ENCODE results near the gene COG5.

Gene COG5

DNA sequence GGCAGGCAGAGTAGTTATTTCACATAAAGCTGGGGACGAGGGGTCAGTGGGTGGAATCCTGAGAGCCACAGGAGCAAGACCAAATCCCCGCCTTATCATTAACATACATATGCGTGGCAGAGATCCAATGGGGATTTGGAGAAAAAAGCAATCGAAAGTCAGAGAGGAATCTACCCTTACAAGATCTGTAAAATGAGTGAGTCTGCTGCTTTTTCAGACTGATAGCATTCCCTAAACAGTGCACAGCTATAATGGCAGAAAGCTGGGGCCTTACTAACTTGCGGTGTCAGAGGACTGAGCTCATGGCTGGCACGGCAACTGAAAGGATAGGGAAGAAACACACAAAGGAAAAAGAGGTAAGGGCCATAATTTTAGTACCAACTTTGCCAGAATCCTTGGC, 68.8 kb downstream of the COG5 start:
- TF ChIP-seq POLR2AphosphoS5 (IDR thresholded peaks at IDR 0.05; ENCODE audit: low read depth, low read length) (no peak), TAF1 (IDR thresholded peaks at IDR 0.05; ENCODE audit: borderline replicate concordance, insufficient read depth, low read length) (no peak), FOXP2 (optimal IDR thresholded peaks at IDR 0.05; ENCODE audit: borderline replicate concordance, extremely low read depth, extremely low read length, insufficient read depth) (no peak), SIN3A (IDR thresholded peaks at IDR 0.05; ENCODE audit: borderline replicate concordance, insufficient read depth, low read length) (no peak)
- TF ChIP-seq, protein P1, sequence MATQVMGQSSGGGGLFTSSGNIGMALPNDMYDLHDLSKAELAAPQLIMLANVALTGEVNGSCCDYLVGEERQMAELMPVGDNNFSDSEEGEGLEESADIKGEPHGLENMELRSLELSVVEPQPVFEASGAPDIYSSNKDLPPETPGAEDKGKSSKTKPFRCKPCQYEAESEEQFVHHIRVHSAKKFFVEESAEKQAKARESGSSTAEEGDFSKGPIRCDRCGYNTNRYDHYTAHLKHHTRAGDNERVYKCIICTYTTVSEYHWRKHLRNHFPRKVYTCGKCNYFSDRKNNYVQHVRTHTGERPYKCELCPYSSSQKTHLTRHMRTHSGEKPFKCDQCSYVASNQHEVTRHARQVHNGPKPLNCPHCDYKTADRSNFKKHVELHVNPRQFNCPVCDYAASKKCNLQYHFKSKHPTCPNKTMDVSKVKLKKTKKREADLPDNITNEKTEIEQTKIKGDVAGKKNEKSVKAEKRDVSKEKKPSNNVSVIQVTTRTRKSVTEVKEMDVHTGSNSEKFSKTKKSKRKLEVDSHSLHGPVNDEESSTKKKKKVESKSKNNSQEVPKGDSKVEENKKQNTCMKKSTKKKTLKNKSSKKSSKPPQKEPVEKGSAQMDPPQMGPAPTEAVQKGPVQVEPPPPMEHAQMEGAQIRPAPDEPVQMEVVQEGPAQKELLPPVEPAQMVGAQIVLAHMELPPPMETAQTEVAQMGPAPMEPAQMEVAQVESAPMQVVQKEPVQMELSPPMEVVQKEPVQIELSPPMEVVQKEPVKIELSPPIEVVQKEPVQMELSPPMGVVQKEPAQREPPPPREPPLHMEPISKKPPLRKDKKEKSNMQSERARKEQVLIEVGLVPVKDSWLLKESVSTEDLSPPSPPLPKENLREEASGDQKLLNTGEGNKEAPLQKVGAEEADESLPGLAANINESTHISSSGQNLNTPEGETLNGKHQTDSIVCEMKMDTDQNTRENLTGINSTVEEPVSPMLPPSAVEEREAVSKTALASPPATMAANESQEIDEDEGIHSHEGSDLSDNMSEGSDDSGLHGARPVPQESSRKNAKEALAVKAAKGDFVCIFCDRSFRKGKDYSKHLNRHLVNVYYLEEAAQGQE (IDR thresholded peaks at IDR 0.05; ENCODE audit: insufficient read depth in 1 of 2, low read depth in 2 of 2, low read length in 2 of 2) = no peak

DNA sequence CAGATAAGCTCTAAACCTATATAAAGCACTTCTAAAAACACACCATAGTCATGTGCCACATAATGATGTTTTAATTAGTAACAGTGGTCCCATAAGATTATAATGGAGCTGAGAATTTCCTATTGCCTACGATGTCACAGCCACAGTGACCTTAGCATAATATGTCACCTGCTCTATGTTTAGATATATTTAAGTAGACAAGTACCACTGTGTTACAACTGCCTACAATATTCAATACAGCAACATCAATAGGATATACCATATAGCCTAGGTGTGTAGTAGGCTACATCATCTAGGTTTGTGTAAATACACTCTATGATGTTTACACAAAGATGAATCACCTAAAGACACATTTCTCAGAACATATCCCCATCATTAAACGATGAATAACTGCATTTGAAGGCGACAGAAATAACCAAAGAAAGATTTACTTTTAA, 69.4 kb downstream of the COG5 start:
- no peak for TF ChIP-seq SIN3A (IDR thresholded peaks at IDR 0.05; ENCODE audit: borderline replicate concordance, insufficient read depth, low read length)
- no peak for TF ChIP-seq TAF1 (IDR thresholded peaks at IDR 0.05; ENCODE audit: borderline replicate concordance, insufficient read depth, low read length)

GRCh38 chr7:107492875-107493274, 70.8 kb downstream of the COG5 start:
- TF ChIP-seq SIN3A (IDR thresholded peaks at IDR 0.05; ENCODE audit: borderline replicate concordance, insufficient read depth, low read length) (no peak), FOXP2 (optimal IDR thresholded peaks at IDR 0.05; ENCODE audit: borderline replicate concordance, extremely low read depth, extremely low read length, insufficient read depth) (no peak), TAF1 (IDR thresholded peaks at IDR 0.05; ENCODE audit: borderline replicate concordance, insufficient read depth, low read length) (no peak), POLR2AphosphoS5 (IDR thresholded peaks at IDR 0.05; ENCODE audit: low read depth, low read length) (no peak)
- TF ChIP-seq, protein P1 (IDR thresholded peaks at IDR 0.05; ENCODE audit: insufficient read depth in 1 of 2, low read depth in 2 of 2, low read length in 2 of 2) = no peak

- no peak for TF ChIP-seq SIN3A (IDR thresholded peaks at IDR 0.05; ENCODE audit: borderline replicate concordance, insufficient read depth, low read length)
Measured at GRCh38 chr7:107486041-107486440, 77.7 kb downstream of the COG5 start.

- TF ChIP-seq FOXP2 (optimal IDR thresholded peaks at IDR 0.05; ENCODE audit: borderline replicate concordance, extremely low read depth, extremely low read length, insufficient read depth) = no peak
- TF ChIP-seq TAF1 (IDR thresholded peaks at IDR 0.05; ENCODE audit: borderline replicate concordance, insufficient read depth, low read length) = no peak
Measured at GRCh38 chr7:107482571-107482970, 81.1 kb downstream of the COG5 start.

GRCh38 chr7:107480932-107481331, 82.8 kb downstream of the COG5 start:
- TF ChIP-seq FOXP2 (optimal IDR thresholded peaks at IDR 0.05; ENCODE audit: borderline replicate concordance, extremely low read depth, extremely low read length, insufficient read depth) (no peak), TAF1 (IDR thresholded peaks at IDR 0.05; ENCODE audit: borderline replicate concordance, insufficient read depth, low read length) (no peak), POLR2AphosphoS5 (IDR thresholded peaks at IDR 0.05; ENCODE audit: low read depth, low read length) (no peak), SIN3A (IDR thresholded peaks at IDR 0.05; ENCODE audit: borderline replicate concordance, insufficient read depth, low read length) (no peak)
- TF ChIP-seq, protein P1 (IDR thresholded peaks at IDR 0.05; ENCODE audit: insufficient read depth in 1 of 2, low read depth in 2 of 2, low read length in 2 of 2) = no peak

DNA sequence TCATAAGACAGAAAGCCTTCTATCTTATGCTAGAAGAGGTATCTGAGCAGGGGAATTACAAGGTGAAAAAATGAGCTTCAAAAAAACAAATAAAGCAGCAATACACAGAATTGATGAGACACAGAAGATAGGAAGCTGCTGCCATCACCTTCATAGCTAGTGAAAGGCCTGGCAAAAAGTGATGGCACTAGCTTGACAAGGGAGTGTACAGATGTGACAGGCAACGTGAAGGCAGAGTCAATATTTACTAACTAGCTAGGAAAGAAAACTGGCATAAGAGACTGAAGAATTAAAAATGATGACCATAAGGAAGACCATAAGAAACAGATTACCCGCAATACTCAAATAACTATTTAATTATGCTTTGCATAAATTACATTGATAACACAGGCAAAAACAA, 84.4 kb downstream of the COG5 start:
- no peak for TF ChIP-seq TAF1 (IDR thresholded peaks at IDR 0.05; ENCODE audit: borderline replicate concordance, insufficient read depth, low read length)
- no peak for TF ChIP-seq FOXP2 (optimal IDR thresholded peaks at IDR 0.05; ENCODE audit: borderline replicate concordance, extremely low read depth, extremely low read length, insufficient read depth)
- TF ChIP-seq, protein P1 (IDR thresholded peaks at IDR 0.05; ENCODE audit: insufficient read depth in 1 of 2, low read depth in 2 of 2, low read length in 2 of 2) = no peak

All from PFSK-1 (cell line).